Tibial artery (tissue), 4 donors: Measurements from ENCODE around the gene COX7A2L.

Experiments
- DNase-seq, 2 donors: peaks; one replicate each; pipeline ENCODE4 v3.0.0-alpha.2; 2019
- H3K27ac ChIP-seq, 2 donors: fragments of 200-600 bp; sonication (generic) in 1 of 2; 1 replicate in 1 of 2; 2 replicates in 1 of 2; pipeline ENCODE4 v1.5.1; 2018 to 2019; ENCODE audit warnings: mild to moderate bottlenecking in 1 of 2
- H3K27me3 ChIP-seq, 2 donors: fragments of 200-600 bp; sonication (generic) in 1 of 2; one replicate each; pipeline versions ENCODE4 v1.5.1 to v1.6.0; 2016 to 2019
- H3K36me3 ChIP-seq, 3 donors: fragments of 200-600 bp; sonication (generic) in 2 of 3; one replicate each; pipeline ENCODE4 v1.5.1; 2016 to 2019; ENCODE audit warnings: mild to moderate bottlenecking in 2 of 3
- H3K4me1 ChIP-seq, 4 donors: fragments of 200-600 bp; sonication (generic) in 2 of 4; 1 replicate in 3 of 4; 2 replicates in 1 of 4; pipeline ENCODE4 v1.5.1; 2016 to 2019
- H3K4me3 ChIP-seq, 2 donors: fragments of 200-600 bp; sonication (generic) in 1 of 2; 1 replicate in 1 of 2; 2 replicates in 1 of 2; pipeline ENCODE4 v1.5.1; 2018 to 2019; ENCODE audit warnings: mild to moderate bottlenecking in 2 of 2
- H3K9me3 ChIP-seq, 3 donors: fragments of 200-600 bp; sonication (generic) in 1 of 3; one replicate each; pipeline ENCODE4 v1.5.1; 2016 to 2019
- CTCF ChIP-seq, 2 experiments: fragments of 200-600 bp in 1 of 2; fragments of 450-650 bp in 1 of 2; IDR thresholded peaks; one replicate each; pipeline ENCODE4 v1.5.1; 2017 to 2019; ENCODE audit warnings: antibody characterized with exemption in 2 of 2, mild to moderate bottlenecking in 1 of 2, moderate library complexity in 1 of 2
- intact Hi-C: fragments of 100-400 bp; cut with DNase I; formaldehyde crosslinking; loops from one replicate; pipeline ENCODE4 v1.15.0; 2023; ENCODE audit warnings: low total_unique reads

Gene COX7A2L

GRCh38 chr2:42392191-42392590 lies 31.2 kb upstream of the COX7A2L start:
- Histone ChIP-seq H3K9me3 (no peaks in the 10 kb centered on the region), H3K27me3 (peaks cover 0 to 6% of the 10 kb centered on the region in 2 donors), H3K36me3 (no peaks in the 10 kb centered on the region), H3K27ac (no peak overlapping the region), H3K4me1 (no peaks in the 10 kb centered on the region), H3K4me3 (no peak overlapping the region)
- intact Hi-C loops = no loop called here
- no peak for TF ChIP-seq CTCF (IDR thresholded peaks at IDR 0.05)
- DNase-seq = no peak

- H3K9me3 ChIP-seq = no peaks in the 10 kb centered on the region
These were observed 29.5 kb upstream of the COX7A2L start for GRCh38 chr2:42390401-42390969.

GRCh38 chr2:42386682-42387081 lies 25.7 kb upstream of the COX7A2L start:
- H3K36me3 ChIP-seq = no peaks in the 10 kb centered on the region
- no peak overlapping the region for H3K27ac ChIP-seq
- H3K9me3 ChIP-seq = no peaks in the 10 kb centered on the region
- TF ChIP-seq CTCF (IDR thresholded peaks at IDR 0.05) = no peak
- H3K4me1 ChIP-seq = no peaks in the 10 kb centered on the region
- intact Hi-C loops = no loop called here
- H3K27me3 ChIP-seq = no peaks in the 10 kb centered on the region
- no peak for DNase-seq
- H3K4me3 ChIP-seq = no peak overlapping the region

More at GRCh38 chr2:42390401-42390969, 29.5 kb upstream of the COX7A2L start:
- intact Hi-C loops = no loop called here
- no peak for DNase-seq
- Histone ChIP-seq H3K36me3 (no peaks in the 10 kb centered on the region), H3K4me3 (no peak overlapping the region), H3K27ac (no peak overlapping the region), H3K27me3 (peaks cover 0 to 6% of the 10 kb centered on the region in 2 donors), H3K4me1 (no peaks in the 10 kb centered on the region)
- no peak for TF ChIP-seq CTCF (IDR thresholded peaks at IDR 0.05)

- DNase-seq = no peak
- intact Hi-C loops = no loop called here
- no peak overlapping the region for H3K27ac ChIP-seq
- no peaks in the 10 kb centered on the region for H3K4me1 ChIP-seq
- TF ChIP-seq CTCF (IDR thresholded peaks at IDR 0.05) = no peak
- H3K4me3 ChIP-seq = no peak overlapping the region
- no peaks in the 10 kb centered on the region for H3K27me3 ChIP-seq
- H3K36me3 ChIP-seq = no peaks in the 10 kb centered on the region
- no peaks in the 10 kb centered on the region for H3K9me3 ChIP-seq
These were observed 24.2 kb upstream of the COX7A2L start for GRCh38 chr2:42385225-42385624.

- H3K9me3 ChIP-seq = no peaks in the 10 kb centered on the region
- no peaks in the 10 kb centered on the region for H3K27me3 ChIP-seq
- H3K36me3 ChIP-seq = no peaks in the 10 kb centered on the region
- no peaks in the 10 kb centered on the region for H3K4me1 ChIP-seq
- no peak for TF ChIP-seq CTCF (IDR thresholded peaks at IDR 0.05)
- intact Hi-C loops = no loop called here
- no peak overlapping the region for H3K27ac ChIP-seq
- no peak overlapping the region for H3K4me3 ChIP-seq
- DNase-seq = no peak
These were observed 23.0 kb upstream of the COX7A2L start for GRCh38 chr2:42383855-42384530.
